ENCODE results near the gene CDK14. TPM values are rescaled to one million over a fixed set of nuclear protein-coding genes. Genes with fewer than 3 reads are reported as not detected.

Gene CDK14
- total RNA-seq, 4 donors from 2014 or later = 22.2 to 36.3 (median 28.6) TPM

- 83 to 88% methylated on average over 1 of the region's 1 CpG for whole genome bisulfite sequencing, 2 donors
- no peak for TF ChIP-seq CTCF (IDR thresholded peaks at IDR 0.05)
- TF ChIP-seq POLR2A (IDR thresholded peaks at IDR 0.05) = no peak
- TF ChIP-seq EP300 (IDR thresholded peaks at IDR 0.05) = no peak
- H3K27ac ChIP-seq = no peak overlapping the region
- H3K4me1 ChIP-seq = peaks cover 0 to 13% (median 0%) of the 10 kb centered on the region in 4 donors
- H3K36me3 ChIP-seq = no peaks in the 10 kb centered on the region
- H3K9me3 ChIP-seq = no peaks in the 10 kb centered on the region
- H3K4me3 ChIP-seq = no peak overlapping the region
- no peak for DNase-seq (ENCODE audit: low spot score in 2 of 2)
- no peaks in the 10 kb centered on the region for H3K27me3 ChIP-seq
These were observed 365.1 kb downstream of the CDK14 start for GRCh38 chr7:90961037-90961725.

GRCh38 chr7:90965211-90965610 lies 369.1 kb downstream of the CDK14 start:
- no peak overlapping the region for H3K27ac ChIP-seq
- H3K9me3 ChIP-seq = no peaks in the 10 kb centered on the region
- TF ChIP-seq CTCF (IDR thresholded peaks at IDR 0.05) (no peak), POLR2A (IDR thresholded peaks at IDR 0.05) (no peak)
- WGBS, 2 donors = 92 to 96% methylated on average over 2 of the region's 2 CpGs
- H3K36me3 ChIP-seq = no peaks in the 10 kb centered on the region
- no peak overlapping the region for H3K4me3 ChIP-seq
- no peak for DNase-seq (ENCODE audit: low spot score in 2 of 2)
- no peaks in the 10 kb centered on the region for H3K4me1 ChIP-seq
- H3K27me3 ChIP-seq = no peaks in the 10 kb centered on the region

GRCh38 chr7:90966346-90966745 lies 370.2 kb downstream of the CDK14 start:
- DNase-seq (ENCODE audit: low spot score in 2 of 2) = no peak
- 49 to 73% methylated on average over 1 of the region's 1 CpG for WGBS, 2 donors
- no peaks in the 10 kb centered on the region for H3K4me1 ChIP-seq

GRCh38 chr7:90968871-90969270 lies 372.8 kb downstream of the CDK14 start:
- no peak overlapping the region for H3K4me3 ChIP-seq
- 79 to 99% methylated on average over 4 of the region's 4 CpGs for WGBS, 2 donors
- H3K4me1 ChIP-seq = no peaks in the 10 kb centered on the region
- peaks cover 0 to 3% (median 0%) of the 10 kb centered on the region in 3 donors for H3K36me3 ChIP-seq
- TF ChIP-seq POLR2A (IDR thresholded peaks at IDR 0.05) (no peak), CTCF (IDR thresholded peaks at IDR 0.05) (no peak), EP300 (IDR thresholded peaks at IDR 0.05) (no peak)
- no peak for DNase-seq (ENCODE audit: low spot score in 2 of 2)
- H3K27ac ChIP-seq = no peak overlapping the region
- no peaks in the 10 kb centered on the region for H3K27me3 ChIP-seq
- peaks cover 0 to 7% (median 0%) of the 10 kb centered on the region in 4 donors for H3K9me3 ChIP-seq

More at GRCh38 chr7:90966346-90966745, 370.2 kb downstream of the CDK14 start:
- TF ChIP-seq CTCF (IDR thresholded peaks at IDR 0.05) (no peak), POLR2A (IDR thresholded peaks at IDR 0.05) (no peak), EP300 (IDR thresholded peaks at IDR 0.05) (no peak)
- H3K27ac ChIP-seq = no peak overlapping the region
- no peaks in the 10 kb centered on the region for H3K27me3 ChIP-seq
- H3K36me3 ChIP-seq = no peaks in the 10 kb centered on the region
- no peak overlapping the region for H3K4me3 ChIP-seq
- H3K9me3 ChIP-seq = no peaks in the 10 kb centered on the region

- Histone ChIP-seq H3K27me3 (no peaks in the 10 kb centered on the region), H3K4me1 (no peaks in the 10 kb centered on the region), H3K4me3 (no peak overlapping the region), H3K9me3 (peaks cover 0 to 12% (median 0%) of the 10 kb centered on the region in 4 donors), H3K36me3 (peaks cover 0 to 5% (median 0%) of the 10 kb centered on the region in 3 donors), H3K27ac (no peak overlapping the region)
- WGBS, 2 donors = 77 to 80% methylated on average over 4 of the region's 4 CpGs
- TF ChIP-seq POLR2A (IDR thresholded peaks at IDR 0.05) (no peak), EP300 (IDR thresholded peaks at IDR 0.05) (no peak), CTCF (IDR thresholded peaks at IDR 0.05) (no peak)
- DNase-seq (ENCODE audit: low spot score in 2 of 2) = no peak
These were observed 376.9 kb downstream of the CDK14 start for GRCh38 chr7:90972906-90973550.
